Activated T-helper 1 cell treated with anti-CD3 and anti-CD28 coated beads, Interleukin-12 subunit alpha, Interleukin-12 subunit beta, Interleukin-2, Interleukin-4 antibody, amounts not matched to agents 30 ng/mL and 10 ng/mL and 1 ng/mL, durations not matched to agents 14 hours and 24 hours and 36 hours (primary cell): ENCODE data around the gene FCAMR. TPM values are rescaled to one million over a fixed set of nuclear protein-coding genes. Genes with fewer than 3 reads are reported as not detected.

Experiments used
- DNase-seq: peaks from one replicate; pipeline ENCODE4 v3.0.0; 2021; ENCODE audit warnings: low spot score
- H3K27ac Mint-ChIP-seq: one replicate; pipeline ENCODE4 v1.8.0; 2021; ENCODE audit warnings: mild to moderate bottlenecking, mixed read lengths
- H3K27me3 Mint-ChIP-seq: one replicate; pipeline ENCODE4 v1.8.0; 2022; ENCODE audit warnings: mild to moderate bottlenecking, moderate library complexity, mixed read lengths; ENCODE audit not compliant: insufficient read depth
- H3K36me3 Mint-ChIP-seq: one replicate; pipeline ENCODE4 v1.8.0; 2021; ENCODE audit warnings: low read depth, mixed read lengths
- H3K4me1 Mint-ChIP-seq: one replicate; pipeline ENCODE4 v1.8.0; 2021; ENCODE audit warnings: low read depth, mixed read lengths
- H3K4me3 Mint-ChIP-seq: one replicate; pipeline ENCODE4 v1.8.0; 2021; ENCODE audit warnings: mild to moderate bottlenecking, moderate library complexity, mixed read lengths
- H3K9me3 Mint-ChIP-seq: one replicate; pipeline ENCODE4 v1.8.0; 2021; ENCODE audit warnings: mixed read lengths
- intact Hi-C: fragments of 100-400 bp; cut with micrococcal nuclease; formaldehyde crosslinking; loops from one replicate; pipeline ENCODE4 v1.15.1; 2024
- total RNA-seq: library from RNA; stranded (reverse); gene quantifications from 2 replicates; pipeline ENCODE4 v1.2.3, GENCODE V29; 2022

FCAMR gene
- total RNA-seq, 1 donor from 2014 or later = not detected

DNA sequence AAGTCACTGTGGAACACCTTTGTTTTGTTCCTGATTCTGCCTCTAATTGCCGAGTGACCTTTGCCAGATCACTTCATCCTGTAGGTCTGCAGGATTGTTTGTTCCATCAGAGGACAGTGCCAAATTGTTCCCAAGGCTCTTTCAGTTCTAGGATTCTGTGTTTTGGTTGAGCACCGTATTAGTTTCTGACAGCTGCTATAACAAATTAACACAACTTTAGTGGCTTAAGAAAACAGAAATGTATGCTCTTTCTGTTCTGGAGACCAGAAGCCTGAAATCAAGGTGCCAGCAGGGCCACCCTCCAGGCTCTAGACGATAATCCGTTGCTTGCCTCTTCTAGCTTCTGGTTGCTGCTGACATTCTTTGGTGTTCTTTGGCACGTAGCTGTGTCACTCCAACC, 20.6 kb downstream of the FCAMR start:
- peaks cover 5% of the 10 kb centered on the region for H3K27me3 Mint-ChIP-seq
- no peak overlapping the region for H3K27ac Mint-ChIP-seq
- peaks cover 1% of the 10 kb centered on the region for H3K36me3 Mint-ChIP-seq
- DNase-seq = no peak
- intact Hi-C loops = no loop called here
- H3K9me3 Mint-ChIP-seq = no peaks in the 10 kb centered on the region
- no peak overlapping the region for H3K4me3 Mint-ChIP-seq
- peaks cover 4% of the 10 kb centered on the region for H3K4me1 Mint-ChIP-seq

DNA sequence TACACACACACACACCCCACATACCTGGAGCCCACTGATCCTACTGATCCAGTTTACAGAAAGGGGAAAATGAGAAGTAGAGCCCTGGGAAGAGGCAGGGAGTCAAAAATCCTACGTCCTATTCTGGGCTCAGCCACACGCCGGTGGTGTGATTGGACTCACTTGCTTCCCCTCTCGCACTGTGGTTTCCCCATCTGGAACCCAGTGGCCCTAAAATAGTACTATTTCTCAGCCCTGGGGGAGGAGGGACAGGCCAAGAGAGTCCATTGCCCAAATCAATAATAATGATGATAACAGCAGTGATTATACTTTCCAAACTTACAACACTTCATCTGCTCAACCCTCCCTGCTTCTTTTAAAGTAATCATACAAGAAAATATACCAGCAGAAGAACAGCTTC, 21.1 kb downstream of the FCAMR start:
- Mint-ChIP-seq H3K27me3 (peaks cover 7% of the 10 kb centered on the region), H3K4me1 (no peaks in the 10 kb centered on the region), H3K27ac (no peak overlapping the region), H3K4me3 (no peak overlapping the region), H3K36me3 (peaks cover 1% of the 10 kb centered on the region), H3K9me3 (no peaks in the 10 kb centered on the region)
- no peak for DNase-seq
- intact Hi-C loops = no loop called here

DNA sequence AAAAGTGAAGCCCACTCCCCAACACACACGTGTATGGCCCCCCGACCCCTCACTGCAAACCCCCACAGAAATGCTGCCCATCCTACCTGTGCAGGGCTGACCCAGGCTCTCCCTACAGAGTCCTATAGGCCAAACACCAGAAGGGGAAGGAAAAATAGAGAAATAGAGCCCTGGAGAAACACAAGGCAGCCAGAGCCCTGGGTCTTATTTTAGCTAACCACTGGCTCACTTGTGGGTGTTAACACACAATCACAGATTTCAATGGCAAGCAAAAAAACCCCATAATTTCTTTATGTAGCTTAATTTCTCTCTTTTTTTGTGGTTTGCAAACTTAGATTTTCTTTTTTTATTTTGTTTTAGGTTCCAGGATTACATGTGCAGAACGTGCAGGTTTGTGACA, 23.0 kb downstream of the FCAMR start:
- peaks cover 1% of the 10 kb centered on the region for H3K36me3 Mint-ChIP-seq
- intact Hi-C loops = no loop called here
- no peak overlapping the region for H3K27ac Mint-ChIP-seq
- DNase-seq = no peak
- no peaks in the 10 kb centered on the region for H3K9me3 Mint-ChIP-seq
- H3K27me3 Mint-ChIP-seq = peaks cover 12% of the 10 kb centered on the region
- H3K4me1 Mint-ChIP-seq = no peaks in the 10 kb centered on the region
- no peak overlapping the region for H3K4me3 Mint-ChIP-seq

DNA sequence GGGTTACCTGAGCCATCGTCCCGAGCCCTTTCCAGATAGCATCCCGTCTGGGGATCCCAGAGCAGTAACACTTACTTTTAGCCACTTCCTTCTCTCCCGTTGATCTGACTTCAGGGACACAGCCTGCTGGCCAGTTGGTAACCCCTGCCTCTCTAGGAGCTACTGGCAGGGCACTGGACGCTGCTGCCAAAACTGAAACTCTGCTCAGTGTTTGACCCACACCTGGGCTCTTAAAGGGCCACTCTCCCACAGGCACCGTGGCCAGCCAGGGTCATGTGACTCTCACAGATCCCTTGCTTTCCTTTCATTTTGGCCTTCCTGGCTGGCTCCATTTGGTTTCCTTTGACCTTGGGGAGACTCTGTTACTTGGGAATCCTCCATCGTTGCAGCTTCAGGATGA, 24.0 kb downstream of the FCAMR start, which contains the start of gene PIGR:
Gene PIGR, minus strand, starts transcription at position 206 of the 400 bp plus-strand sequence. CDS start 5,935 bp downstream, outside the sequence.
- intact Hi-C loops = no loop called here
- H3K4me1 Mint-ChIP-seq = no peaks in the 10 kb centered on the region
- no peak within 1 kb of the TSS for H3K27ac Mint-ChIP-seq
- peaks cover 1% of the 10 kb centered on the region for H3K36me3 Mint-ChIP-seq
- H3K9me3 Mint-ChIP-seq = no peaks in the 10 kb centered on the region
- H3K4me3 Mint-ChIP-seq = no peak within 1 kb of the TSS
- DNase-seq = no peak
- peaks cover 12% of the 10 kb centered on the region for H3K27me3 Mint-ChIP-seq

DNA sequence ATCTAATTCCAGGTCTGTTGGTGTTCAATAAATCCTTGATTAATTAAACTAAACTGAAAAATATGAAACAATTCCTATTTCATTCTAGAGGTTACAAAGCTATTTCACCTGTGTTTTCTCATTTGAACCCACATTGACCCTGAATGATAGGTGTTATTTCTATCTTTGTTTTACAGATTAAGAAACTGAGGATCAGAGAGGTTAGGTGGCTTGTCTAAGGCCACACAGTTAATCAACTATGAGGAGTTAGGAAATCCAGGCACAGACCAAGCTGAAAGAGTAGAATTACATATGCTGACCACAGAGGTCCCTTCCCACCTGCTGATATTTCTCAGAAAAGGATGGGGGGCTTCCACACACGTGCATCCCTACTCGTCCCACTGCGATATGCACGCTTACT, 24.5 kb downstream of the FCAMR start:
- DNase-seq = no peak
- H3K36me3 Mint-ChIP-seq = peaks cover 1% of the 10 kb centered on the region
- no peak overlapping the region for H3K4me3 Mint-ChIP-seq
- H3K4me1 Mint-ChIP-seq = no peaks in the 10 kb centered on the region
- H3K27ac Mint-ChIP-seq = no peak overlapping the region
- peaks cover 12% of the 10 kb centered on the region for H3K27me3 Mint-ChIP-seq
- no peaks in the 10 kb centered on the region for H3K9me3 Mint-ChIP-seq
- intact Hi-C loops = no loop called here

DNA sequence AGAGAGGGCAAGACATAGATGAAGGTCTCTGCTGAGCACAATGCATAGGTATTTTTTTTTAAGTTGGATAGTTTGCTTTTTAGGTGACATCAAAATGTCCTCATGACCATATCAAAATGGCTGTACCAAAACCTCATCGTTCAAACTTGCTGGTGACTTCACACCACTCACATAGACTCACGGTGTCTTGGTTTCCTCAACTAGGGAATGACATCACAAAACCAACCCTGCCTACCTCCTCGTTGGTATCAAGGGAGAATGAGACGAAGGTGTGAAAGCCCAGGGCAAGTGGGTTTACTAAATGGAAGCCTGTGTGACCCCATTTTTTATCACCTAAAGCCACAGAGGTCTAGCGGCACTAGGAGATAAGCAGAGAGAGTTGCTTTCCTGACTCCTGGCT, 25.6 kb downstream of the FCAMR start:
- H3K27me3 Mint-ChIP-seq = peaks cover 12% of the 10 kb centered on the region
- no peak for DNase-seq
- intact Hi-C loops = no loop called here
- H3K27ac Mint-ChIP-seq = no peak overlapping the region
- H3K36me3 Mint-ChIP-seq = no peaks in the 10 kb centered on the region
- H3K4me3 Mint-ChIP-seq = no peak overlapping the region
- no peaks in the 10 kb centered on the region for H3K9me3 Mint-ChIP-seq
- no peaks in the 10 kb centered on the region for H3K4me1 Mint-ChIP-seq

DNA sequence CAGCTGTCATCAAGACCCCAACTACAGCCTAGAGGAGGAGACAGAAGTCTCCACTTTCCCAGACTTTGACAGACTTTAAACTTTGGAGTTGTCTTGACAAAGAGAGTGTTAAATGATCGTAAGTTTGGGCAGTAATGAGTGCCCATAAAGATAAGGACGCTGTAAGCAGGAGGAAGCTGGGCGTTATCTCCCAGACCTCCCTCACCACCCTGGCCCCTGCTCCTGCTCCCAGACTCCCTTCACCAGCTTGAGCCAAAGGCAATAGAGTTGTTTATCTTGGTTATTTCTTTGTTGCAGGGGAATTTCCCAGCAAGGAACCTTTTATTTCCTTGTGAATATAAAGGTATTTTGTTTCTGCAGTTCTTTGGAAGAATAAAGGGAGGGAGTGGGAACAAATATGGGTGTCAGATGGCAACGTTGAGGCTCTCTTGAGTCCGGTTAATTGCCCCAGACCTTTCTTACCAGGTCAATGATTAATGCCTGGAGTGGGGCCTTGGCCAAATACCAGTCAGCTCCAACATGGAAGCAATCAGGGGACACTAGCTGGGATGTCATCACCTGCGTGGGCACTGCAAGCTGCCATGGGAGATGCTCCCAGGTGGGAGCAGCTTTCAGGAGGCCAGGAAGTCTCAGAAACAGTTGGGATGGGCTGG, 28.4 kb downstream of the FCAMR start:
- H3K27me3 Mint-ChIP-seq = peaks cover 15% of the 10 kb centered on the region
- no peaks in the 10 kb centered on the region for H3K9me3 Mint-ChIP-seq
- no peak for DNase-seq
- H3K4me1 Mint-ChIP-seq = no peaks in the 10 kb centered on the region
- H3K27ac Mint-ChIP-seq = no peak overlapping the region
- no peaks in the 10 kb centered on the region for H3K36me3 Mint-ChIP-seq
- no peak overlapping the region for H3K4me3 Mint-ChIP-seq
- intact Hi-C loops = no loop called here

DNA sequence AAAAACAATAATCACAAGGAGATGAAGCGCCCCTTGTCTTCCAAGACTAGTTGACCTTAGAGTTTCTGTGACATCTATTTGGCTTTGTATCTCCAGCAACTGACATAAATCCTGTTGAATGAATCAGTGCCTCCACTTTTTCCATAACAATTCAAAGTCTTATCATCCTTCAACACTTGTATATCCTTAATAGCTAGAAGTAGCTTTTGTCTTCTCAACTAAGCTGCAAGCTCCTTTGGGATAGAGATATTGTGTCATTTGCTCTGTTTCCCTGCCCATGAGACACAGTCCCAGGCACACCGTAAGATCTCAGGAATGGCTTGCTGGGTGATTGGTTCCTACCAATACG, 29.7 kb downstream of the FCAMR start:
- Mint-ChIP-seq H3K9me3 (no peaks in the 10 kb centered on the region), H3K4me3 (no peak overlapping the region), H3K27ac (no peak overlapping the region), H3K27me3 (peaks cover 15% of the 10 kb centered on the region), H3K4me1 (no peaks in the 10 kb centered on the region), H3K36me3 (no peaks in the 10 kb centered on the region)
- intact Hi-C loops = no loop called here
- no peak for DNase-seq

DNA sequence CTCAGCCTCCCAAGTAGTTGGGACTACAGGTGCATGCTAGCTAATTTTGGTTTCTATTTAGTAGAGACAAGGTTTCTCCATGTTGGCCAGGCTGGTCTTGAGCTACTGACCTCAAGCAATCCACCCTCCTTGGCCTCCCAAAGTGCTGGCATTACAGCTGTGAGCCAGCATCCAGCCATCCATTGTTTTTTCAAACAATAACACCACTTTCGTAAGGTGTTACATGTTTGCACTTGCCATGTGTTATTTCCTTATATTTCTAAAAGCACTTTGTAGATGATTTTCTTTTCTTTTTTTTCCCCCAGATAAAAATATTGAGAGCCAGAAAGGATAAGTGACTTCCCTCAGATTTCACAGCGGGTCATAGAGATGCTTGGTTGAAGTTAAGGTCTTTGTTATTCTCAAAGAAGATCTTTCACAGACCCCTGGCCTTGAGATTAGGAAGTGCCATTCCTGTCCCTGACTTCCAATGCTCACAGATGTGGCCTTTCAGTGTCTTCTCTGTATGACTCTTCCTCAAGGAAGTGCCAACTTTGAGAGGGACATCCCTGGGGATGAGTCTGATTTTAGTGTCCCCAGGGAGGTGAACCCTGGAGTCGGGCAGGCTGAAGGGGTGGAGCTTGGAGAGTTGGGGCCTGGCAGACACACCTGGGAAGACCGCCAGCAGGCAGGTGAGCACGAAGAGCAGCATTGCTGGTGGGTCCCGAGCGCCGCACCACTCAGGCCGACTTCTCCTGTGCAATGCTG, 30.2 kb downstream of the FCAMR start:
- intact Hi-C loops = no loop called here
- Mint-ChIP-seq H3K9me3 (no peaks in the 10 kb centered on the region), H3K4me1 (no peaks in the 10 kb centered on the region), H3K36me3 (no peaks in the 10 kb centered on the region), H3K4me3 (no peak overlapping the region), H3K27me3 (peaks cover 11% of the 10 kb centered on the region), H3K27ac (no peak overlapping the region)
- no peak for DNase-seq

DNA sequence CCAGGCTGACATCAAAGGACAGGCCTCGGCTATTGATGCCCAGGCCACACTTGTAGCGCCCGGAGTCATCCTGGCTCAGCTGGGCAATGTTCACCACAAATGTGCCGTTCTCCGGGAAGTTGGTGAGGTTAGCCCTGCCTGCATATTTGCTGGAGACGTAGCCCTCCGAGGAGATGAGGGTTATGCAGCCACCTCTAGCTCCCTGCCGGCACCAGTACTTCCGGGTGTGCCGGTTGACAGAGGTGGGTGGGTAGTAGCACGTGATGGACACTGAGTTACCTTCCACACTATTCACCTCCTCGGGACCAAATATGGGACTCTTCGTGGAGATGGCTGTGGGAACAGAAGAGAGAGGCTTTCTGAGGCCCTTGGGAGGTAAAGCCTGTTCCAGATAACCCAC, 31.1 kb downstream of the FCAMR start:
- no peaks in the 10 kb centered on the region for H3K4me1 Mint-ChIP-seq
- intact Hi-C loops = no loop called here
- H3K4me3 Mint-ChIP-seq = no peak overlapping the region
- H3K9me3 Mint-ChIP-seq = no peaks in the 10 kb centered on the region
- DNase-seq = no peak
- peaks cover 9% of the 10 kb centered on the region for H3K27me3 Mint-ChIP-seq
- no peak overlapping the region for H3K27ac Mint-ChIP-seq
- H3K36me3 Mint-ChIP-seq = no peaks in the 10 kb centered on the region

DNA sequence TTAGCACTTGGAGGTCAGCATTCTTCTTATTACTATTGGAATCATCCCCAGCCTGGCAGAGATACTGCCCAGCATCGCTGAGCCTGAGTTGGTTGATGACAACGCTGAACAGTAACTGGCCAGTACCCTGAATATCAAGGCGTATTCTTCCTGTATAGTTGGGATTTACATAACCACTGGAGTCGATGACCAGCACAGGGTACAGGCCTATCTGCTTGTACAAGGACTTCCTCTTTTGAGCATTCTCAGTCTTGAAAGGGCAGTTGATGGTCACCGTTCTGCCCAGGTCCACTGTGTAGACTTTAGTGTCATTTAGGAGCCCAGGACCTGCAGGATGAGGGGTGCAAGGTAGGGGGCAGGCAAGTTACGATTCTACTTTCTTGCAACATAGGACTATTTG, 32.8 kb downstream of the FCAMR start:
- Mint-ChIP-seq H3K27ac (no peak overlapping the region), H3K4me1 (peaks cover 5% of the 10 kb centered on the region), H3K36me3 (no peaks in the 10 kb centered on the region), H3K27me3 (peaks cover 4% of the 10 kb centered on the region), H3K9me3 (no peaks in the 10 kb centered on the region), H3K4me3 (no peak overlapping the region)
- intact Hi-C loops = no loop called here
- no peak for DNase-seq

DNA sequence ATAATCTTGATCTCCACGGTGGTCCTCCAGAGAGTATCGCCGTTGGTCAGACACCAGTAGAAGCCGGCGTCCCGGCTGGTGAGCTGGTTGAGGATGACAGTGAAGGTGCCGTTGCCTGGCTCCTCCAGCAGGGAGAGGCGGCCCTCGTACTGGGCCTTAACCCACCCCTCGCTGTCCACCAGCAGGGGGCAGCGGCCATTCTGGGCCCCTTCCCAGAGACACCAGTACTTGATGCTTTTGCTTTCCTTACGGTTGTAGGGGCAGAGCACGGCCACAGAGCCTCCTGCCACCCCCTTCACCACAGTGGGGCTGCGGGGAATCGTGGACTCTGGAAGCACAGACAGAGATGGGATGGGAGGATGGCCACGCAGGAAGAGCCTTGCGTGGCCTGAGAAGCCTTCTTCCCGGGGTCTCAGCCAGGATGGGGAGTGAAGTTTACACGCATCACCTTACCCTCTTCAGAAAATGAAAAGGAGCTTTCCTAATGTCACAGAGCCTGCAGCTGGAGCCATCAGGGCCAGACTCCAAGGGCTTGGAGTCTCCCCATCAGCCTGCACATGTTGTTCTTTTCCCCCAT, 34.7 kb downstream of the FCAMR start:
- Mint-ChIP-seq H3K4me1 (peaks cover 12% of the 10 kb centered on the region), H3K4me3 (no peak overlapping the region), H3K27me3 (peaks cover 4% of the 10 kb centered on the region), H3K27ac (no peak overlapping the region), H3K9me3 (no peaks in the 10 kb centered on the region), H3K36me3 (no peaks in the 10 kb centered on the region)
- intact Hi-C loops = loop anchor here (1.0 kb wide), 2 partner anchors 47 to 143 kb away; no protein-coding TSS in a partner anchor
- DNase-seq = peak; percentile 28

DNA sequence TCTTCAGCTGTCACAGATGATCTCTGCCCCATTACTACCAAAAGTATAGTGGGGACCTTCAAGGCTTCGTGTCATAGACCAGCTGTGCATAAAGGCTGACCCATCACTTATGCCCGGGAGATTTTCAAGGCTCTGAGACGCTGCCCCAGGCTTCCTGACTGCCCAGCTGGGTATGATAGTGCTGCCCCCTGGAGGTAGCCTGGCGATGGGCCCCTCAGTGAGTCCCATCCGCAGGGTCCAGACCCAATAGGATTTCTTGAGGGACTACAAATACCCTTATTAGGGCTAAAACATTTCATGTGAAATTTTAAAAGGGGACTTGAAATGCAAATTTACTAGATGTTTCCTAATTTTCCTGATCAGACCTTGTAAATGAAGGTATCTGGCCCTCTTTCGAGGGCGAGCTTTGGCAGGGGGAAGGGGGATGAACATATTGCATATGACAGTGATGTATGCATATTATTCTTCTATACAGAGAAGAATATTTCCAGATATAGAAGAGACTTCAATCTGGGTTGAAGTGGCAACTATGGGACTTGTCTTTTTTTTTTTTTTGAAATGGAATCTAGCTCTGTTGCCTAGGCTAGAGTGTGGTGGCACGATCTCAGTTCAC, 36.8 kb downstream of the FCAMR start:
- H3K27ac Mint-ChIP-seq = no peak overlapping the region
- intact Hi-C loops = no loop called here
- H3K27me3 Mint-ChIP-seq = peaks cover 4% of the 10 kb centered on the region
- peak; percentile 37 for DNase-seq
- no peak overlapping the region for H3K4me3 Mint-ChIP-seq
- H3K36me3 Mint-ChIP-seq = no peaks in the 10 kb centered on the region
- H3K4me1 Mint-ChIP-seq = peaks cover 24% of the 10 kb centered on the region
- no peaks in the 10 kb centered on the region for H3K9me3 Mint-ChIP-seq
